ENCODE data around the gene PKDCC. TPM values are rescaled to one million over a fixed set of nuclear protein-coding genes. Genes with fewer than 3 reads are reported as not detected.

The PKDCC gene
- total and polyA plus RNA-seq, 2 donors: 172 to 247 TPM

GRCh38 chr2:42102024-42102590, 54.3 kb downstream of the PKDCC start:
- Histone ChIP-seq H3K36me3 (ENCODE audit: insufficient read depth) (no peaks in the 10 kb centered on the region), H3K27ac (ENCODE audit: low read depth) (peak overlapping the region; percentile 79), H3K4me1 (ENCODE audit: insufficient read depth) (no peaks in the 10 kb centered on the region), H3K4me3 (ENCODE audit: low read depth, low read length) (peak overlapping the region; percentile 42)
- no peak for DNase-seq (ENCODE audit: extremely low spot score)
- WGBS: 6% methylated on average over 33 of the region's 33 CpGs

GRCh38 chr2:42102591-42103450, 55.0 kb downstream of the PKDCC start:
- no peak for DNase-seq (ENCODE audit: extremely low spot score)
- 44% methylated on average over 25 of the region's 25 CpGs for WGBS
- peak overlapping the region; percentile 79 for H3K27ac ChIP-seq (ENCODE audit: low read depth)
- no peaks in the 10 kb centered on the region for H3K4me1 ChIP-seq (ENCODE audit: insufficient read depth)
- H3K4me3 ChIP-seq (ENCODE audit: low read depth, low read length): peak overlapping the region; percentile 42
- H3K36me3 ChIP-seq (ENCODE audit: insufficient read depth): no peaks in the 10 kb centered on the region

- 66% methylated on average over 3 of the region's 3 CpGs for WGBS
- H3K27ac ChIP-seq (ENCODE audit: low read depth): no peak overlapping the region
Measured at GRCh38 chr2:42103829-42104228, 56.0 kb downstream of the PKDCC start.

GRCh38 chr2:42104621-42105020, 56.8 kb downstream of the PKDCC start:
- Histone ChIP-seq H3K4me3 (ENCODE audit: low read depth, low read length) (no peak overlapping the region), H3K4me1 (ENCODE audit: insufficient read depth) (no peaks in the 10 kb centered on the region), H3K36me3 (ENCODE audit: insufficient read depth) (no peaks in the 10 kb centered on the region), H3K27ac (ENCODE audit: low read depth) (no peak overlapping the region)
- WGBS: 93% methylated on average over 5 of the region's 5 CpGs
- DNase-seq (ENCODE audit: extremely low spot score): no peak

More at GRCh38 chr2:42103829-42104228, 56.0 kb downstream of the PKDCC start:
- no peaks in the 10 kb centered on the region for H3K4me1 ChIP-seq (ENCODE audit: insufficient read depth)
- DNase-seq (ENCODE audit: extremely low spot score): no peak
- H3K4me3 ChIP-seq (ENCODE audit: low read depth, low read length): no peak overlapping the region
- H3K36me3 ChIP-seq (ENCODE audit: insufficient read depth): no peaks in the 10 kb centered on the region

GRCh38 chr2:42105330-42106256, 57.8 kb downstream of the PKDCC start:
- Histone ChIP-seq H3K4me3 (ENCODE audit: low read depth, low read length) (no peak overlapping the region), H3K36me3 (ENCODE audit: insufficient read depth) (no peaks in the 10 kb centered on the region), H3K27ac (ENCODE audit: low read depth) (no peak overlapping the region), H3K4me1 (ENCODE audit: insufficient read depth) (no peaks in the 10 kb centered on the region)
- DNase-seq (ENCODE audit: extremely low spot score): no peak
- 69% methylated on average over 14 of the region's 14 CpGs for WGBS

- Histone ChIP-seq H3K4me1 (ENCODE audit: insufficient read depth) (no peaks in the 10 kb centered on the region), H3K27ac (ENCODE audit: low read depth) (no peak overlapping the region), H3K4me3 (ENCODE audit: low read depth, low read length) (no peak overlapping the region), H3K36me3 (ENCODE audit: insufficient read depth) (no peaks in the 10 kb centered on the region)
- WGBS: 77% methylated on average over 10 of the region's 10 CpGs
- no peak for DNase-seq (ENCODE audit: extremely low spot score)
Measured at GRCh38 chr2:42106257-42106816, 58.5 kb downstream of the PKDCC start.

- no peak overlapping the region for H3K27ac ChIP-seq (ENCODE audit: low read depth)
- WGBS: 94% methylated on average over 4 of the region's 4 CpGs
- no peak for DNase-seq (ENCODE audit: extremely low spot score)
- no peaks in the 10 kb centered on the region for H3K4me1 ChIP-seq (ENCODE audit: insufficient read depth)
- H3K4me3 ChIP-seq (ENCODE audit: low read depth, low read length): no peak overlapping the region
- H3K36me3 ChIP-seq (ENCODE audit: insufficient read depth): no peaks in the 10 kb centered on the region
Measured at GRCh38 chr2:42107249-42108042, 59.6 kb downstream of the PKDCC start.

Other genes with a start within 250 kb of the PKDCC start
- gene EML4, start 121.3 kb downstream of the PKDCC start, total RNA-seq: 93.6 TPM
- 11.4 TPM for gene EML4, start 121.3 kb downstream of the PKDCC start, polyA plus RNA-seq